Measurements from ENCODE around the gene MUC20. TPM values are rescaled to one million over a fixed set of nuclear protein-coding genes. Genes with fewer than 3 reads are reported as not detected.

MUC20 gene
- total and polyA plus RNA-seq, 2 experiments from 2014 or later: not detected

- Histone ChIP-seq H3K4me3 (no peak overlapping the region), H3K4me2 (ENCODE audit: unreplicated experiment) (no peak overlapping the region), H3K9ac (no peak overlapping the region), H3K4me1 (ENCODE audit: insufficient read depth) (no peaks in the 10 kb centered on the region), H3K36me3 (ENCODE audit: low read depth) (no peaks in the 10 kb centered on the region), H3K9me3 (ENCODE audit: low read depth) (no peaks in the 10 kb centered on the region), H3K27me3 (replicated peaks; ENCODE audit: insufficient read depth) (peaks cover 14% of the 10 kb centered on the region; the same call in 1 of the 2 replicates), H3K9me2 (ENCODE audit: insufficient read depth) (no peaks in the 10 kb centered on the region), H3K79me2 (ENCODE audit: insufficient read depth) (no peaks in the 10 kb centered on the region), H3K27ac (no peak overlapping the region), H4K20me1 (ENCODE audit: insufficient read depth) (no peaks in the 10 kb centered on the region), H2AFZ (no peak overlapping the region), H3F3A (ENCODE audit: insufficient read depth) (no peaks in the 10 kb centered on the region)
- no peak for DNase-seq
- TF ChIP-seq EZH2 (IDR thresholded peaks at IDR 0.05; ENCODE audit: insufficient read depth, poor library complexity, severe bottlenecking) (no peak), EZH2phosphoT487 (IDR thresholded peaks at IDR 0.05; ENCODE audit: insufficient read depth, low read depth) (no peak)
- in situ Hi-C loops (cut with MboI): no loop called here
- 78 to 79% methylated on average over 7 of the region's 7 CpGs for WGBS, 2 experiments (ENCODE audit: low coverage in 1 of 2, low lambda C conversion rate in 2 of 2, missing lambda C conversion rate in 2 of 2)
Measured at GRCh38 chr3:195751560-195751959, 30.8 kb downstream of the MUC20 start.

- WGBS, 2 experiments (ENCODE audit: low coverage in 1 of 2, low lambda C conversion rate in 2 of 2, missing lambda C conversion rate in 2 of 2): 74 to 76% methylated on average over 13 of the region's 13 CpGs
- H3K4me3 ChIP-seq: no peak overlapping the region
- H3K9me2 ChIP-seq (ENCODE audit: insufficient read depth): no peaks in the 10 kb centered on the region
- in situ Hi-C loops (cut with MboI): no loop called here
- no peak overlapping the region for H3K27ac ChIP-seq
- no peaks in the 10 kb centered on the region for H3F3A ChIP-seq (ENCODE audit: insufficient read depth)
- no peaks in the 10 kb centered on the region for H3K79me2 ChIP-seq (ENCODE audit: insufficient read depth)
- peaks cover 14% of the 10 kb centered on the region; the same call in 1 of the 2 replicates for H3K27me3 ChIP-seq (replicated peaks; ENCODE audit: insufficient read depth)
- no peak for DNase-seq
- no peaks in the 10 kb centered on the region for H4K20me1 ChIP-seq (ENCODE audit: insufficient read depth)
- H3K9ac ChIP-seq: no peak overlapping the region
- TF ChIP-seq EZH2phosphoT487 (IDR thresholded peaks at IDR 0.05; ENCODE audit: insufficient read depth, low read depth) (no peak), EZH2 (IDR thresholded peaks at IDR 0.05; ENCODE audit: insufficient read depth, poor library complexity, severe bottlenecking) (no peak)
- no peaks in the 10 kb centered on the region for H3K36me3 ChIP-seq (ENCODE audit: low read depth)
- H3K9me3 ChIP-seq (ENCODE audit: low read depth): no peaks in the 10 kb centered on the region
- H3K4me2 ChIP-seq (ENCODE audit: unreplicated experiment): no peak overlapping the region
- no peaks in the 10 kb centered on the region for H3K4me1 ChIP-seq (ENCODE audit: insufficient read depth)
- no peak overlapping the region for H2AFZ ChIP-seq
Measured at GRCh38 chr3:195752066-195752465, 31.3 kb downstream of the MUC20 start.

- H2AFZ ChIP-seq: no peak overlapping the region
- no peak for DNase-seq
- H3K9me3 ChIP-seq (ENCODE audit: low read depth): no peaks in the 10 kb centered on the region
- no peaks in the 10 kb centered on the region for H3K4me1 ChIP-seq (ENCODE audit: insufficient read depth)
- in situ Hi-C loops (cut with MboI): no loop called here
- H3F3A ChIP-seq (ENCODE audit: insufficient read depth): no peaks in the 10 kb centered on the region
- no peak overlapping the region for H3K9ac ChIP-seq
- no peak overlapping the region for H3K4me3 ChIP-seq
- no peaks in the 10 kb centered on the region for H4K20me1 ChIP-seq (ENCODE audit: insufficient read depth)
- H3K27ac ChIP-seq: no peak overlapping the region
- no peaks in the 10 kb centered on the region for H3K36me3 ChIP-seq (ENCODE audit: low read depth)
- no peaks in the 10 kb centered on the region for H3K9me2 ChIP-seq (ENCODE audit: insufficient read depth)
- 66 to 68% methylated on average over 21 to 26 of the region's 26 CpGs for WGBS, 2 experiments (ENCODE audit: low coverage in 1 of 2, low lambda C conversion rate in 2 of 2, missing lambda C conversion rate in 2 of 2)
- peaks cover 16% of the 10 kb centered on the region for H3K27me3 ChIP-seq (replicated peaks; ENCODE audit: insufficient read depth)
- H3K79me2 ChIP-seq (ENCODE audit: insufficient read depth): no peaks in the 10 kb centered on the region
- no peak overlapping the region for H3K4me2 ChIP-seq (ENCODE audit: unreplicated experiment)
- TF ChIP-seq EZH2 (IDR thresholded peaks at IDR 0.05; ENCODE audit: insufficient read depth, poor library complexity, severe bottlenecking) (no peak), EZH2phosphoT487 (IDR thresholded peaks at IDR 0.05; ENCODE audit: insufficient read depth, low read depth) (no peak)
Measured at GRCh38 chr3:195752546-195753331, 32.0 kb downstream of the MUC20 start.

DNA sequence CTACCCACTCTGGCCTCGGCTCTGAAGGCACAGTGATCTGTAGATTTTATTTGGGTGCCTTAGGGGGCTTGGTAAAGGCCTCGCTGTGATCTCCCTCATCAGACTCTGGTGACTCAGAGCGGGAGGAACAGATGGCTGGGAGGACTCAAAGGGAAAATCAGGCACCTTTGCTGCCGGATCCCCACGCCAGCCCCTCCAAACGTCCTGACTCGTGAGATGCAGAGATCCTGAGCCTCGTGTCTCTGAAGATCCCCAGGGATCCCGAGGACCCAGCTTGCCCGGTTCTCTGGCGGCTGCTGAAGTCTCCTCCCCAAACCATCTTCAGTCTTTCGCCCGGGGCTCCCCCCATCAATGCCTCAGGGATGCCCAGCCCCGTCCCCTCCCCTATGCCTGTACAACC, 32.8 kb downstream of the MUC20 start:
- no peak overlapping the region for H3K4me3 ChIP-seq
- no peaks in the 10 kb centered on the region for H3F3A ChIP-seq (ENCODE audit: insufficient read depth)
- no peaks in the 10 kb centered on the region for H3K9me2 ChIP-seq (ENCODE audit: insufficient read depth)
- H3K4me2 ChIP-seq (ENCODE audit: unreplicated experiment): no peak overlapping the region
- H3K27me3 ChIP-seq (replicated peaks; ENCODE audit: insufficient read depth): peaks cover 21% of the 10 kb centered on the region
- H3K27ac ChIP-seq: no peak overlapping the region
- no peaks in the 10 kb centered on the region for H4K20me1 ChIP-seq (ENCODE audit: insufficient read depth)
- no peaks in the 10 kb centered on the region for H3K36me3 ChIP-seq (ENCODE audit: low read depth)
- WGBS, 2 experiments (ENCODE audit: low coverage in 1 of 2, low lambda C conversion rate in 2 of 2, missing lambda C conversion rate in 2 of 2): 34 to 37% methylated on average over 10 to 14 of the region's 14 CpGs
- H3K9ac ChIP-seq: no peak overlapping the region
- TF ChIP-seq EZH2phosphoT487 (IDR thresholded peaks at IDR 0.05; ENCODE audit: insufficient read depth, low read depth) (no peak), EZH2 (IDR thresholded peaks at IDR 0.05; ENCODE audit: insufficient read depth, poor library complexity, severe bottlenecking) (no peak)
- no peak for DNase-seq
- no peak overlapping the region for H2AFZ ChIP-seq
- no peaks in the 10 kb centered on the region for H3K9me3 ChIP-seq (ENCODE audit: low read depth)
- no peaks in the 10 kb centered on the region for H3K4me1 ChIP-seq (ENCODE audit: insufficient read depth)
- H3K79me2 ChIP-seq (ENCODE audit: insufficient read depth): no peaks in the 10 kb centered on the region
- in situ Hi-C loops (cut with MboI): no loop called here
